RWPE1 (cell line): Measurements from ENCODE around the gene ESRRG.

Source experiments
- CTCF ChIA-PET: fragments of 350-600 bp; sonication (Branson Sonifier 250); formaldehyde crosslinking; extraction: SDS; loops from one replicate; lab custom pipeline; 2021; lab: Yijun Ruan, JAX
- POLR2A ChIA-PET: fragments of 400-600 bp; formaldehyde crosslinking; extraction: SDS; loops from one replicate; lab custom pipeline; 2020; ENCODE audit warnings: antibody characterized with exemption; ENCODE audit not compliant: low non-redundant PET; lab: Yijun Ruan, JAX
- DNase-seq: peaks from one replicate; pipeline ENCODE4 v3.0.0; 2012; ENCODE audit warnings: low spot score
- H3K27ac ChIP-seq: fragments of 450-650 bp; 2 replicates; pipeline ENCODE4 v1.5.1; 2017
- CTCF ChIP-seq: fragments of 450-650 bp; conservative IDR thresholded peaks from 2 replicates; pipeline ENCODE4 v1.5.1; 2017; ENCODE audit warnings: low read depth, mild to moderate bottlenecking

ESRRG gene

GRCh38 chr1:216457356-216457755, 265.9 kb downstream of the ESRRG start:
- H3K27ac ChIP-seq = no peak overlapping the region
- no peak for DNase-seq
- CTCF ChIA-PET = no interaction called here
- POLR2A ChIA-PET = no interaction called here
- TF ChIP-seq CTCF = no peak

- ChIA-PET CTCF (no interaction called here), POLR2A (no interaction called here)
- TF ChIP-seq CTCF = no peak
- H3K27ac ChIP-seq = peak overlapping the region; percentile 20; the same call in 1 of the 2 replicates
- peak; percentile 51 for DNase-seq
Measured at GRCh38 chr1:216456682-216457081, 266.5 kb downstream of the ESRRG start.

DNA sequence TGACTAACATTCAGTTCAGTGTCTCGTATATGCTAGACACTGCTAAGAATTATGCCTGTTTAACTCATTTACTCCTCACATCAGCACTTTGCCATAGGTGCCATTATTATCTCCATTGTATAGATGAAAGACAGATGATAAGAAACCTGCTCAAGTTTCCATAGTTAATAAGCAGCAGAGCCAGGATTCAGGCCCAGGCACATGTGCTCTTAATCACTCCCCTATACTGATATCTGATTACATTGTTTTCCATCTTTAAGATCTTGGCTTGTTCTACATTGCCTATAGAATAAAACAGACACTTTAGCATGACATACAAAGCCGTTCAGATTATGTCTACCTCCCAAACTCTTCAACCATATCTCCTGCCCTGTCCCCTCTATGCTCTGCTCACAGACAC, 269.5 kb downstream of the ESRRG start:
- ChIA-PET POLR2A (no interaction called here), CTCF (no interaction called here)
- H3K27ac ChIP-seq = no peak overlapping the region
- DNase-seq = no peak
- no peak for TF ChIP-seq CTCF
